GM10847 (cell line): Measurements from ENCODE around the gene MMP28.

Experiments used
- POLR2A ChIP-seq: IDR thresholded peaks from 2 replicates; pipeline ENCODE4 v1.6.1; 2011; ENCODE audit not compliant: insufficient read length; ENCODE audit errors: extremely low read depth

MMP28 gene

DNA sequence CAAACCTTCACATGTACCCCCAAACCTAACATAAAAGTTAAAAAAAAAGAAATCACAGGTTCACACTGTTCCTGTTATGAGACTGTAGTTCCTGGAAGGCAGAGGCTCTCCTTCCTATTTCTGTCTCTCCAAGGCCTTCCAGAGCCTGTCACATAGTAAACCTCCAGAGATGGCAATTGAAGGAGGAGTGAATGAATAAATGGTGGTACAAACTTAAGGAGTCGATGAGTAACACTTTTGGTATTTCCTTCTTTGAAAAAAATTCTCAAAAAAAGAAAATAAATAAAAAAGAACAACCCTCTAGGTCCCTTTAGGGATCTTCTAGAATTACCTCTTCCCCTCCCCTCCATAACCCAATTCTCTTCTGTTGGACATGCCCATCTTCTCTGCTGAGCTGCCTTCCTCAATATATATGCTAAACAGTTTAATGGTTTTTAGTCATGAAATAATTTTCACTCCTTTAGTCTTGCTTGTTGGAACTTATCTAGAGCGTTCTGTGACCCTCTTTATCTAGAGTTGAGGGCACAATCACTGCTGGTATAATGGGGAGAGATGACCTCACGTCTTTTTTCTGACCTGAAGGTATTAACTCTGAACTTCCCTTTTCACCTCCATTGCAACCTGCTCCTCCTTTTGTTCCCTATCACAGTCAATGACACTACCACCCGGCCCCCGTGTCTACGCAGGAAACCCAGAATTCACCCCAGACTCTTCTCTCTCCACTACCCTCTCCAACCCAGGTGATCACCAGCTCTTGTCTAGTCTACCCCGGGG, 12.1 kb upstream of the MMP28 start:
- no peak for TF ChIP-seq POLR2A

DNA sequence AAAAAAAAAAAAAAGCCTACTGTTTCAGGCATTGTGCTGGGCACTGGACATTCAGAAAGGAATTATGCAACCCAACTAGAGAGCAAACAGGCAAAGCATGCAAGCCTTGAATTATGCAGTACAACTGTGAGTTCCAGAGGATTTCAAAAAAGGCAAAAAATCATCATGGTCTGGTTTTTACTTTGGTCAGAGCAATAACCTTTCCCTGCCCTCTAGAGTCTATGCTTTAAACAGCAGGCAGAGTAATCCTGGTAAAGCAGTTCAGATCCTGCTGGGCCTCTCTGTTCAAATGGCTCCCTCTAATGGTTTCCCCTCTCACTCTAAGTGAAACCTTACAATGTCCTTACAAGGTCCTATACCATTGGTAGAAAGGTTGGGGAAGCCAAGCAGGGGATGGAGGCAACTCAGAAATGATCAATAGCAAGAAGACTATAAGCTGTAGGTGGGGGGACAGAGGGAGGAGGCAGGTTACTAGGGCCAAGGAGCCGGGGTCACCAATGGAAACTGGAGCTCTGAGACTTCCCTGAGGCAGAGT, 9.3 kb upstream of the MMP28 start:
- TF ChIP-seq POLR2A, result no peak

DNA sequence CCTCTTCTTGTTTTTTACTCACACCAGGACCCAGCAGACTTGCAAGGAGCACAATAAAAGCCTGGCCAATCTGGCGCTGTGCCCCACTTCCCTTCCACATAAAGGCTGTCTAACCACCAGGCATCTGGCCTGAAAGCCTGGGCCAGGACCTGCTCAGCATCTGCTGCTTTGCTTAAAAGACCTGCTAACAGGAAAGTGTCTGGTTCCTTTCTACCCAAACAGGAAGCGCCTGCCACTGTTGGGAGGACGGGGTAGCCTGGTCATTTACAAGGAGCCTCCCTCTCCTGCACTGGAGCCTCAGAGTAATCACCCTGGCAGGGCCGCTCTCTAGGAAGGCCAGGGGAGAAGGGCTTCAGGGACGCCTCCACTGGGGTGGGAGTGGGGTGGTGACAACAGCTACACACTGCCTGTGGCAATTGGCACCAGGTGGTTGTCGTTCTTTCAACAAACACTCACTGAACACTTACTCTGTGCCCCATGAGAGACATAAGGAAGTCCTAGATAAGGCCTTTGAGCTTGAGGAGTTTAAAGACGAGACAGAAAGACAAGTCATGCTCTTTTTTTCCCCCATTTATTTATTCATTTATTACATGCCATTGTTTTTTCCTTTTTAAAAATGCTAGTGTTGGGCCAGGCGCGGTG, 6.3 kb upstream of the MMP28 start:
- no peak for TF ChIP-seq POLR2A

DNA sequence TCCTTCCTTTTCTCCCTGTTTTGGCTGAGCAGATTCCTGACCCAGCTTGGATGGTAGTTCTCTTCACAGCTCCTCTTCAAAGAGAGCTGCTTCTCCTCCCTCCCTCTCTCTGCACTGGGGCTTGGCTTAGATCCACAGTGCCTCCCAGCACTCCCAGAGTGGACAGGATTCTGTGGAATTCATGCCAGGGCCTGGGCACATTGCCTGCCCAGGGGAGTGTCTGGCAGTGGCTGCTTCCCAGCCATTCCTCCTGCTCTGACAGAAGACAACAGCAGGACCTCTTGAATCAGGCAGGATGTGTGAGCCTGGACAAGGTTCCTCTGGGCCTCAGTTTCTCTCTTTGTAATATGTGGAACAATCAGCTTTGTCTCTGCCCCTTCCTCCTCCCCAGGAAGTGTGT, 4.5 kb upstream of the MMP28 start:
- TF ChIP-seq POLR2A, result no peak

DNA sequence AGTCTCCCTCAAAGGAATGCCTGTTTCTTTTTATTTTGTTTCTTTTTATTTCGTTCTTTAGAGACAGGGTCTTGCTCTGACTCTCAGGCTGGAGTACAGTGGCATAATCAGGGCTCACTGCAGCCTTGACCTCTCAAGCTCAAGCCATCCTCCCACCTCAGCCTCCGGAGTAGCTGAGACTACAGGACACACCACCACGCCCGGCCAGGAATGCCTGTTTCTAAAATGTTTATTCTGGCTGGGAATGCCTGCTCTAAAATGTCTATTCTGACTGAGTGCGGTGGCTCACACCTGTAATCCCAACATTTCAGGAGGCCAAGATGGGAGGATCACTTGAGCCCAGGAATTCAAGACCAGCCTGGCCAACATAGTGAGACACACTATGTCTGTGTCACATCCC, 2.5 kb upstream of the MMP28 start:
- TF ChIP-seq POLR2A, result no peak

DNA sequence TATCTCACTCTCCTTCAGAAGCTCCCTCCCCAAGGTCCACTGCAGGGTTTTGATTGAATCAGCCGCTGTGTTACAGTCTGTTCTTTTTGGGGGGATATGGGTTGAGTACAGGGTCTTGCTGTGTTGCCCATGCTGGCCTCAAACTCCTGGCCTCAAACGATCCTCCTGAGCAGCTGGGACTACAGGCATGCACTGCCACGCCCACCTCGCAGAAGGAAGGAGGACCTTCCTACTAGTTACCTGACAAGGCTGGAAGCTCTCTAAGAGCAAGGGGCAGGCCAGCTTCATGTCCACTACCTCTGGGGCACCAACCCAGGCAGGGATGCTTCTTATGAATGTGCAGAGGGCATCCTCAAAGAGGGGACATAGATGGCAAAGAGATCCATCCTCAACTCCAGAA, 1.9 kb upstream of the MMP28 start:
- no peak for TF ChIP-seq POLR2A

DNA sequence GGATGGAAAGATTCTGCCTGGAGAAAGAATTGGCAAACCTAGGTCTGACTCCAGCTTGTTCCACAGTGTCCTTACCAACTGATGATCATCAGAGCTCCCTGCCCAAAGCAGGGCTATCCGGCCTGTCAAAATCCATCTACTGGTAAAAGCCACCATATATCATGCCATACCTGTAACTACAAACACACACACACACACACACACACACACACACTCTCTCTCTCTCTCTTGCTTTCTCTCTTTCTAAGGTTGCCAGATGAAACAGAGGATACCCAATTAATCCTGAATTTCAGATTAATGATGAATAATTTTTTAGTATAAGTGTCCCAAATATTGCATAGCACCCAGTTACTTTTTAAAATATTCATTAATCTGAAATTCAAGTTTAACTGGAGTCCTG, 1.5 kb upstream of the MMP28 start:
- TF ChIP-seq POLR2A, result no peak

DNA sequence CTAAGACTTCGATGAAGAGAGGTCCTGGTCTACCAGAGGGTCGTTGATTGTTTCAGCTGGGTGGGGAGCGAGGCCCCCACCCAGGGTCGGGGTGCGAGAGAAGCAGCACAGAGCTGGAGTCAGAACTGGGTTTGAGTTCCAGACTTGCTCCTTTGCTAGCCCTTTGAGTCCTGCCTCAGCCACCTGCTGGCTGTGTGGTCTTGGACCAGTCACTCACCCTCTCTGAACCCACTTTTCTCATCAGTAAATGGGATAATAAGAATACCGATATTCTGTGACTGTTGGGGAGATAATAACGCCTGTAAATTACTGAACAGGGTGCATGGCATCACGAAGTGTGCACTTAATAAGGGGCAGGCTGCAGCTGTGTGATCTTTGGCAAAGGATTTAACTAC, 427 bp upstream of the MMP28 start:
- TF ChIP-seq POLR2A, result no peak

DNA sequence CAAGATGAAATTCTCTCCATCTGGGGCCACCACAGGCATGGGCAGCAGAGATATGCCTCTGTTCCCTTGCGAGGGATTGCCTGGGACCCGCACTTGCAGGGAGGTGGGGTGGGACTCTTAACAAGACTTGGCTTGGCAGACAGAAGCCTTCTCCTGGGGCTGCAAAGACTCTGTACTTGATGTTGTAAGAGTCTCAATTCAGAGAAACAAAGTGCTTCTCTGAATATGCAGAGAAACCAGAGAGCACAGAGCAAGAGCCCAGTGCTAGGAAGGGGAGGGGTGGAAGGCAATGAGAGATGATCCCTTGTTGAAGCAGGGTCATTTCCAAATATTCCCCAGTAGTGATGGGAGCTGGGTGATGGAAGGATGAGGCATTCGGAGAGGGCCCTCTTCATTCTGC, 2.2 kb downstream of the MMP28 start:
- TF ChIP-seq POLR2A, result no peak

DNA sequence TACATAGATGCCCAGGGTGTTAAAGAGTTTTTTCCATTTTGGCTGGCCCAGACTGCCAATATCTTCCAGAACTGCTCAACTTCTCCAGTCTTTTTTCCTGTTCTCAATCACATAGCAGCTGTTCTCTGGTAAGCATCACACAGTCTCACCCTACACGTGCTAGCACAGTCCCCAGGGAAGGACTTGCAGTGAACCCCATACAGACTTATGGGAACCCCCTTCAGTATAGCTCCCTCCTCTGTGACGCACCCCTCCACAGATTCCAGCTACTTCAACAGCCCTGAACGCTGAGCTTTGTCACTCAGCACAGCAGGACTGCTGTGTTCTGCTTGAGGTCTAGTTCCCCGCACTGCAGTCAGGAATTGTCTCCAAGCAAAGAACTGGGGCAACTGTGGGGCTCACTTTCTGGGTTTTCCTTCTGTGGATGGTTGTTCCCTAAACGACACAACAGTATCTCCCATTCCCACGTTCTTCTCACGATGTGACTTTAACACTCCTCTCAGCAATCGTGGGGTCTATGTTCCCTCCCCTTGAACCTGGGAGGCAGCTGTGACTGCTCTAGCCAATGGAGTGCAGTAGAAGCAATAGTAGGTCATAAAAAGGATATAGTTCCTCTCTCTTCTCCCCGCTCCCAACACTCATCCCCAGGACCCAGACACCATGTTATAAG, 3.6 kb downstream of the MMP28 start:
- TF ChIP-seq POLR2A, result no peak

DNA sequence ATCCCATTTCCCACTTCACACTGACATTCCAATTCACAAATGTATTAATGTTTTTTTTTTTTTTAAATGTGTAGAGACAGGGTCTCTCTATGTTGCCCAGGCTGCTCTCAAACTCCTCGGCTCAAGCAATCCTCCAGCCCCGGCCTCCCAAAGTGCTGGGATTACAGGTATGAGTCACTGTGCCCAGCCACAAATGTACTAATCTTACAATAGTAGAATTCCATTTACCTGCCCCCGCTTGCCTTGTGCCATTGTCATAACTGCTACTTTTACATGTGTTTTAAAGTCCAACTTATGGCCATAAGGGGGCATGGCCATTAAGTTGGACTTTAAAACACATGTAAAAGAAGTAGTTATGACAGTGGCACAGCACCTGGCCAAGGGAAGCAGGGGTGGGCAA, 4.6 kb downstream of the MMP28 start:
- no peak for TF ChIP-seq POLR2A

DNA sequence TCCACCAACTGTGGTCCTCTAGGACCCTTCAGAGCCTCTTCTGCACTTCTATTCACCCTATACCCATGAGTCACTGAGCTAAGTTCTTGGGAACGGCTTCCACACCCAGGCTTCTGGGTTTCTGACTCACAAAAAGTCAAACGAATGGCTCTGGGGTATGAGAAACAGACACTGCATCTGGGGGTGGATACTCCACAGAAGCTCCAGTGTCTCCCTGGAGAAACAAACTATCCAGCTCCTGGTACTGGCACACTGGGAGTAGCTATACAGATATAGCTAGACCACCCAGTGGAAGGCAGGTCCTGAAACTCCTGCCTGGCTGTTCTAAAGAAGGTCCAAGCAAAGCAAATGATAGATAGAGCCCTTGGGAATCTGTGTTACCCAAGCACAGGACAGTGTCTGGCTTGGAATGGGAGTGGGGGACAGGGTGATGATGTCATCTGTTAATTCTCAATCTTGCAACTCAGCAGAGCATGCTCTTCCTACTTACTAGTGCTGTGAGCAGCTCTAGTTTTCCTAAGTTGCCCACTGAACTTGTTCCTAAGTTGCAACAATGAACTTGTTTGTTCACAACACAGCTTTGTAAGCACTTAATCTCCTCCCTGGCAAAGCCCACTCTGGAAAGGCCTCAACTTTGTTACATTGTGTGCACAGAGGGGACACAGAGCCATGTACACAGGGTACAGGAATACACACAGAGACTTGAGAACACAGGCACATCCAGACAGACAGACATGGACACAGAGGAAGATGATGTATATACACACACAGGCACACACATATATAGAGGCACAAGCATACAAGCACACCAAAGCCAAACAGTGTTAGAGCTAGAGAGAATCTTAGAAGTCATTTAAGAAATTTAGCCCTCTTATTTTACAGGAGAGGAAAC, 6.7 kb downstream of the MMP28 start:
- no peak for TF ChIP-seq POLR2A

DNA sequence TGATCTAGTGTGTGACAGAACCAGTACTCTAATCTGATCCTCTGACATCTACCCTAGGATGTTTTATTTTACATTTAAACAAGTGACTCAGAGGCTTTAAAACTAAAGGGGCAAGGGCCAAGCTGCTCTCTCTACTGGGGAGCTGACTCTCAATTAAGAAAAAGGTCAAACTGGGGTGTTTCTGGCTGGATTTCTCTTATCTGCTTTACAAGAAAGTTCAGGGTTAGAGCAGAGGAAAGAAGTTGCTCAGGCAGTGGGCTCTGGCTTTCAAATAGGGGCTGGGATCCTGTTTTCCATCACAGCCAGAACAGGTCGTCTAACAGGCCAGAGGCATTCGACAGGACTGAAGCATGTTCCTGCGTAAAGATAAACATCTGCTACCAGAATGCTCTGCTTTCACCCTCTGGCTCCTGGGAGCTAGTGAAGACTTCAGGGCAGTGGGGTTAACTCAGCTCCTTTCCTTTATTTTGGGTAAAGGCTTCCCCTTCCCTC, 8.5 kb downstream of the MMP28 start:
- no peak for TF ChIP-seq POLR2A

DNA sequence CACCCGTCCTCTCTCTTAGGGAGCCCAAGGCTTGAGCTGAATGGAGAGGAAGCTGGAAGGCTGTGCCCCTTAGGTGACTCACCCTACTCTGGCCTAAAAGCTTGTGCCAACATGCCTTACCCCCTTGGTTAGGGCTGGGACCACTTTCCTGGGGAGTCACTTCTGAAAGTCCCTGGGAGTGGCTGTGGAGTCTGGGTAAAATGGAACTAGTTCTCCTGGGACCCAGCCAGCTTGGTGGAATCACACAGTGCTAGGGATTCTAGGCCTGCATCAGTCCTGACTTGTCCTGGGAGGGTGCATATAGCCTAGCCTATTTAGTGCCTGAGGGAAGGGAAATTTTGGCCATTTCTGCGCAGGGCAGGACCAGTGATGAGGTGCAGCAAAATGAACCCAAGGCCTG, 10.5 kb downstream of the MMP28 start:
- no peak for TF ChIP-seq POLR2A

DNA sequence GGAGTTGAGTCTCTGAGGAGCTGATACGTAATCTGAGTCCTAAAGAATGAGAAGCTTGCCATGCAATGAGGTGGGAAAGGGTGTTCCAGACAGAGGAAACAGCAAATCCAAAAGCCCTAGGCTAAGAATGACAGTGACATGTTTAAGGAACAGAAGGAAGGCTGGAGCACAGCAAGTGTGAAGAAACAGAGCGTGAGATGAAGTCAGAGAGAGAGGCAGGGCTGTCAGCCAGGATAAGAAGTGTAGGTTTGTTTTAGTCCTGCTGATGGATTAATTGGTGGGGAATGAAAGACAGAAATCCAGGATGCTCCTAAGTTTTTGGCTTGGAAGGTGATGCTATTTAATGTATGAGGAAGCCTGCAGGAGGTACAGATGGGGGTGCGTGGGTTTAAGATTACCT, 14.5 kb downstream of the MMP28 start:
- no peak for TF ChIP-seq POLR2A
